Stimulated activated CD8-positive, alpha-beta memory T cell treated with anti-CD3 and anti-CD28 coated beads, Interleukin-7, amount 100 ng/mL, for 1 hour (primary cell): ENCODE results near the gene PIP4P1.
A peak's percentile ranks its signal among the peaks of the same experiment; 100 is the strongest.
"Not testable (repeated sequence)": the region's sequence is repeated elsewhere in the genome, so short reads cannot be mapped to it uniquely, and the experiment has no call there.

Experiments used
- DNase-seq, 2 donors: peaks; one replicate each; pipeline ENCODE4 v3.0.0-alpha.2; 2020; ENCODE audit warnings: low read depth in 2 of 2

The PIP4P1 gene

DNA sequence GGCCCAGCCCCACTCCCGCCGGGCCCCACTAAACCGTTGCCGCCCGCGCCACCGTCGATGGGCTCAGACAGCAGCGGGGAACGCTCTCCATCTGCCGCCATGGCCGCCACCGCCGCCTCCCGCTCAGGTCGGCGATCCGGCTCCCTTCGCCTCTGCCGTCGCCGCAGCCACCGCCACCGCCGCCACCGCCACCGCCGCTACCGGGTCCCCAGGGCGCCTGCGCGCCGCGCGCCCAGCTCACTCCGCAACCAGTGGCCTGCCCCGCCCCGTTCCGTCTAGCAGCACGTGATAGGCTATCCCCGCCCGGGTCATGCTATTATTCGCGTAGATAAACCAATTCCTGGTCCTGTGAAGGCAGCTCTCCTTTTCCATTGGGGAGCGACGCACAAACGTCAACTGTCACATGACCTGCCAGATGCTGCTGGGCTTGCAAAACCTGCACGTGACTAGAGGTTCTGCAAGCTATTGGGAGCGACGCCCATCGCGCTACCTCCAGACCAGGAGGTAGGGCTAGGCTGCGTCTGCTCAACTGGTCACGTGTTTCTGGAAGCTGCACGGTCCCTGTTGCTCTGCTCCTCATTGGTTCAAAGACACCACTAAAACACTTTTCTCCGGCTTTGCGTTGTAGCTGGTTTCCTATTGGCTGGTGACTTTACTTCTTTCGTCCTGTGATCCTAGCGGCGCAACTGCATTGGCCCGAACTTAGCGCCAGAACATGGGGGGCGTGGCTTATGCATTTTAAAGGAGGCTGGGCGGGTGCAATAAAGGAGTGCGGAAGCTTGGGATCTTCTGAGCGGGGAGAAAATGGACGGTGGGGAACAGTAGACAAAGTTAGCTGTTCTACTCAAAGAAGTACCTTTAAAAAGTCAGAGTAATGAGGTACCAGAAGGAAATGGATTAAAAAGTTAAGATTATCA lies at the start of gene PIP4P1:
PIP4P1 (minus strand) TSS at position 210 of the 917 bp plus-strand sequence; CDS start at position 101, 109 bp downstream.
- peak; percentile 95 for DNase-seq

DNA sequence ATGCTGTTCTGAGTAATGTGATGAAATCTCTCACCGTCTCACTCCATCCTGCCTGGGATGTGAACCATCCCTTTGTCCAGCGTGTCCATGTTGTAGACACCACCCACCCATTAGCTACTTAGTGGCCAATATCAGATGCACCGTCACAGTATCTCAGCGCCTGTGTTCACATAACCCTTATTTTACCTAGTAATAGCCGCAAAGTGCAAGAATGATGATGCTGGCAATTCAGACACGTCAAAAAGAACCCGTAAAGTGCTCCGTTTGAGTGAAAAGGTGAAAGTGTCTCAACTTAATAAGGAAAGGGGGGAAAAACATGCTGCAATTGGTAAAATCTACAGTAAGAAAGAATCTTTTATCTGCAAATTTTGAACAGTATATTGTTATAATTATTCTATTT lies 47.1 kb upstream of the PIP4P1 start:
- DNase-seq, result no peak

DNA sequence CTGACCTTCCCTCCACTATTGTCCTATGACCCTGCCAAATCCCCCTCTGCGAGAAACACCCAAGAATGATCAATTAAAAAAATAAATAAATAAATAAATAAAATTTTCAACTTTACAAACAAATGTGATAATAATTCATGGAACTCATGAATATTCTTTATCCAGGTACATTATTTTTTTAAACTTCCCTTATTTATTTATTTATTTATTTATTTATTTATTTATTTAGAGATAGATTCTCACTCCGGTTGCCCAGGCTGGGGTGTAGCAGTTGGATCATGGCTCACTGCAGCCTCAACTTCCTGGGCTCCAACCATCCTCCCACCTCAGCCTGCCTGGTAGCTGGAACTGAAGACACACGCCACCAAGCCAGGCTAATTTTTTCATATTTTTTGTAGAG lies 46.3 kb upstream of the PIP4P1 start:
- not testable (repeated sequence) for DNase-seq

DNA sequence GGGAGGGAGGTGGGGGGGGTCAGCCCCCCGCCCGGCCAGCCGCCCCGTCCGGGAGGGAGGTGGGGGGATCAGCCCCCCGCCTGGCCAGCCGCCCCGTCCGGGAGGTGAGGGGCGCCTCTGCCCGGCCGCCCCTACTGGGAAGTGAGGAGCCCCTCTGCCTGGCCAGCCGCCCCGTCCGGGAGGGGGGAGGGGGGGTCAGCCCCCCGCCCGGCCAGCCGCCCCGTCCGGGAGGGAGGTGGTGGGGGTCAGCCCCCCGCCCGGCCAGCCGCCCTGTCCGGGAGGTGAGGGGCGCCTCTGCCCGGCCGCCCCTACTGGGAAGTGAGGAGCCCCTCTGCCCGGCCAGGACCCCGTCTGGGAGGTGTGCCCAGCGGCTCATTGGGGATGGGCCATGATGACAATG lies 45.5 kb upstream of the PIP4P1 start:
- DNase-seq, result not testable (repeated sequence)

DNA sequence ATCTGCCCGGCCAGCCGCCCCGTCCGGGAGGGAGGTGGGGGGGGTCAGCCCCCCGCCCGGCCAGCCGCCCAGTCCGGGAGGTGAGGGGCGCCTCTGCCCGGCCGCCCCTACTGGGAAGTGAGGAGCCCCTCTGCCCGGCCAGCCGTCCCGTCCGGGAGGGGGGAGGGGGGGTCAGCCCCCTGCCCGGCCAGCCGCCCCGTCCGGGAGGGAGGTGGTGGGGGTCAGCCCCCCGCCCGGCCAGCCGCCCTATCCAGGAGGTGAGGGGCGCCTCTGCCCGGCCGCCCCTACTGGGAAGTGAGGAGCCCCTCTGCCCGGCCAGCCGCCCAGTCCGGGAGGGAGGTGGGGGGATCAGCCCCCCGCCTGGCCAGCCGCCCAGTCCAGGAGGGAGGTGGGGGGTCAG lies 45.0 kb upstream of the PIP4P1 start:
- not testable (repeated sequence) for DNase-seq

DNA sequence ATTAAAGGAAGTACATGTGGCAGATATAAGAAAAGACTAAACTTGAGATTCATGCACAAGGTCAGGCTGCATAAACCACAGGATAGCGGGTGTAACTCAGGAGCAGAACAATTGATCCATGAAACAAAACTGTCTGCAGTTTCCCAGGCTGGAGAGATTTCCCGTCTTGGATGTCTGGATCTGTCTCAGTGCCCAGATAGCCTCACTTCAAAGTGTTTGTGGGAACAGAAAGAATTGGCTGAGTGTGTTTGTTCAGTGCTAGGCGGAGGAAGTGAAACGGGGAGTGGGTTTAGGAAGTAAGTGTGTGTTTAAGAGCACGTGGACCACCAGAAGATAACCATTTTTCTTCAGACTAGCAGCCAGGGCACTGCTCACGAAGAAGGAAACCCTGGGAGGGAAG lies 42.7 kb upstream of the PIP4P1 start:
- DNase-seq, result no peak

DNA sequence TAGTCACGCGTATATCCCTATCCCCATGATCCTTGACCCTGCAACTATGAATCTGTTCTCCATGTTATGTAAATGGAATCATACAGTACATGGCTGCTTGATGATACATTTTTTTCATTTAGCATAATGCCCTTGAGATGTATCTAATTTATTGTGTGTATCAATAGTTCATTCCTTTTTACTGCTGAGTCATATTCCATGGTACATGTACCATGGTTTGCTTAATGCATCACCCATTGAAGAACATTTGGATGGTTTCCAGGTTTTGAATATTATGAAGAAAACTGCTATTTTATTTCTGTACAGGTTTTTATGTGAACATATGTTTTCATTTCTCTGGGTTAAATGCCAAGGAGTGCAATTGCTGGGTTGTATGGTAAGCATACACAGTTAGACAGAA lies 40.1 kb upstream of the PIP4P1 start:
- DNase-seq, result no peak

DNA sequence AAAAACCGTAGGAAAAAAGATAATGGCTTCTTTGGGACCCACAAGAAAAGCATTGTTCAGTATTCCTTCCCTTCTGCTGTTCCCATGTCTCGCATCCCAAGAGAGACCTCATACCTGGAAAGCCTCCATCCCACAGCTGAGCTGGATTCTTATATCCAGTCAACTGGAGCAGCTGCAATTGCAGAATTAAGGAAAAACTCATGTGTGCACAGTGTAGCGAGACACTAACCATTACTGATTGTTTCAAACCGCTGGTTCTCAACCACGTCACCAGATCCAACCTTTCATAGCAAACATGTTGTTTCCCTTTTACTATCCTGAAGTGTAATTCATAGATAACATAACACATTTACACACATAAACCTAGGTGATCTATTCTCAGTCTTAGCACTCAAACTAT lies 38.6 kb upstream of the PIP4P1 start:
- DNase-seq, result no peak

DNA sequence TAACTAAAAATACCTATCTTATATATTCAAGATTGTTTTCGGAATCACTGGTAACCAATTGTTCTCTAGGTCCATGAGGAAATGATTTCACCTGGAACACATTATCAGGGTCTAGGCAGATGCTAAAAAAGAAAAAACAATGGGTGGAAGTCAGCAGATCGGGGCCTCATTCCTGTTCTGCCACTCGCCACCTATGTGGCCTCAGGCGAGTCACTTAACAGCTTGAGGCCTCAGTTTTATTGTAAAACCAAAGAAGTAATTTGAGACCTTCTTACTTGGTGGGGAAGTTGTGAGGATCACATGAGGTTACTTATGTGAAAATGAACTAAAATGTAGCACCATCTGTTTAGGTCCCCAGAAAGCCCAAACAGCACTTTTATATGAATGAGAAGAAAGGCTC lies 37.9 kb upstream of the PIP4P1 start:
- DNase-seq, result no peak

DNA sequence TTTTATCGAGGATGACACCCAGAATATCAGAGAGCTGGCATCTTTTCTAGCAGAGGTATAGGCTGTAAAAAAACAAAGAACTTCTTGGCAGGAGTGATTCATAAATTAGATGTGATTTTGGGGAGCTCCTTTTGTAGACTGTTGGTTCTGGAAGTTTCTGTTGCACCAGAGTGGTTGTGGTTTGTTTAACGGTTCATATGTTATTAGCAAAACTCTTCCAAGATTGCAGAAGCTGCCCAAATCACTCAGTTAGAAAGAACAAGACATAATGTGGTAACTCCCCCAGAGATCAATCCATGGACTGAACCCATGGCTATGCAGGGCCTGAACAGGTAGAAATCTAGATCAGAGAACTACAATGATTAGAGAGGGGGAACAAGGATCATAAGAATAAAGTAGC lies 37.4 kb upstream of the PIP4P1 start:
- DNase-seq, result no peak

DNA sequence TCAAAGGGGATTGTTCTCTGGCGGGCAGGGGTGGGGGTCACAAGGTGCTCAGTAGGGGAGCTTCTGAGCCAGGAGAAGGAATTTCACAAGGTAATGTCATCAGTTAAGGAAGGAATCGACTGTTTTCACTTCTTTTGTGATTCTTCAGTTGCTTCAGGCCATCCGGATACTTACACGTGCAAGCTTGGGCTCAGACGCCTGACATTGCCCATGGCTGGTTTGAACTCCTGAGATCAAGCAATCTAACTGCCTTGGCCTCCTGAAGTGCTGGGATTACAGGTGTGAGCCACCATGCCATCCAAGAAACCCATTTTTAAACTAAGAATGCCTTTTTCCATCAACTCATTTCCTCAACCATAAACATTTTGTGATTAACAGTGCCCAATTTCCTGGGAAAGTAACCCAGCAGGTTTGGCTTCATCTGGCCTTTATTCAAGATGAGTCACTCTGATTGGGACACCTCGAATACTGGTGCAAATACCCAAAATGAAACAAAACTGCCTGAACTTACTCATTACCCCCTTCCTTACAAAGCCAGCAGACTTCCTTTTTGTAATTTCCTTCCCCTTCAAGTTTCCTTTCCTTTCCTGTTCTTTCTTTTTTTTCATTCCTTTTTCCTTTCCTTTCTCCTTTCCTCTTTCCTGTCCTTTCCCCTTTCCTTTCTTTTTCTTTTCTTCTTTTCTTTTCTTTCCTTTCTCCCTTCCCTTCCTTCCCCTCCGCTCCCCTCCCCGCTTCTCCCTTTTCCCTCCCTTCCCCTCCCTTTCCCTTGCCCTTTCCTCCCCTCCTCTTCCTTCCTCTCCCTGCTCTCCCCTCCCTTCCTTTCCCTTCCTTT lies 33.9 kb upstream of the PIP4P1 start:
- no peak for DNase-seq

DNA sequence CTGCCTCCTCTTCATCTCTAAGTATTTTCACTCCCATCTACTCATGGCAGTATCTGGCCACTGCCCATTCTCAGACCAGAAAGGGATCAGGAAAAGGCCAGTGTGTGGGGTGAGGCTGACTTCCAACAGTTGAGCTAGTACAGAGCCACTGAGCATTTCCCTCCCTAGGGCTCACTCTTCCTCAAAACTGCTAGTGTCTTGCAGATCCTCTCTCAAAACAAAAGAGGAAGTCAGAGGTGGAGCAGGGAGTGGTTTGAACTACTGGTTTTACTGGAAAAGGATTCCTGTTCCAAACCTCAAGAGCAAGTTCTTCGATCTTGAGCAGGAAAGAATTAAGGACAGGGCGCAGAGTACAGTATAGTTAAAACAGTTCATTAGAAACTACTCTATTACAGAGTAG lies 32.4 kb upstream of the PIP4P1 start:
- no peak for DNase-seq

DNA sequence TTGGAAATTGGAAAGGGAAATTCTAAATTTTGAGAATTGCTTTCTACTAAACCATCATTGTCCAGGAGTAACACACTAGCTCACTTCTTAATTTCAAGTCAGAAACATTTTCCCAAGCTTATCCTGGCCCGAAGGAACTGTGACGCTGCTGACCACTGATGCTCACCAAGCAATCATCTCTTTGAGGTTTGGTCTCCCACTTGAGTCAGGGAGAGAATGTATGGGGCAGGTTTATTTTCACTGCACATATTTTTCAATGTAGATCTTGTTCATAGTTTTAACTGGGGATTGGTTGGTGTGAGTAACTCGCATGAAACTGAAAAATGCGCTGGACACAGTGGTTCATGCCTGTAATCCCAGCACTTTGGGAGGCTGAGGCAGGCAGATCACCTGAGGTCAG lies 31.3 kb upstream of the PIP4P1 start:
- no peak for DNase-seq

DNA sequence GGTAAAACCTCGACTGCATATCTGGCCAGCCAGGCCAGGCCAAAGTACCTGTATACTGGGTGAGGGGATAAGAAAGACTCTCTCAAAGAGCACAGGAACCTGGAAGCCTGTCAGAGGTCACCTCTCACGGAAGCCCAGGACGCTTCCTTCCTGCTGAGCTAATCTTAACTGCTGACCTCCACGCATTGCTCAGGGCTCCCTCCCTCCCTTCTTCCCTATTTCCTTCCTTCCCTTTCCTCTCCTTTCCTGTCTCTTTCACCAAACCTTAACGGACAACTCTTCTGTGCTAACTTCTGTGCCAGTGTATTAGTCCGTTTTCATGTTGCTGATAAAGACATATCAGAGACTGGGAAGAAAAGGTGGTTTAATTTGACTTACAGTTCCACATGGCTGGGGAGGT lies 29.3 kb upstream of the PIP4P1 start:
- DNase-seq, result no peak

DNA sequence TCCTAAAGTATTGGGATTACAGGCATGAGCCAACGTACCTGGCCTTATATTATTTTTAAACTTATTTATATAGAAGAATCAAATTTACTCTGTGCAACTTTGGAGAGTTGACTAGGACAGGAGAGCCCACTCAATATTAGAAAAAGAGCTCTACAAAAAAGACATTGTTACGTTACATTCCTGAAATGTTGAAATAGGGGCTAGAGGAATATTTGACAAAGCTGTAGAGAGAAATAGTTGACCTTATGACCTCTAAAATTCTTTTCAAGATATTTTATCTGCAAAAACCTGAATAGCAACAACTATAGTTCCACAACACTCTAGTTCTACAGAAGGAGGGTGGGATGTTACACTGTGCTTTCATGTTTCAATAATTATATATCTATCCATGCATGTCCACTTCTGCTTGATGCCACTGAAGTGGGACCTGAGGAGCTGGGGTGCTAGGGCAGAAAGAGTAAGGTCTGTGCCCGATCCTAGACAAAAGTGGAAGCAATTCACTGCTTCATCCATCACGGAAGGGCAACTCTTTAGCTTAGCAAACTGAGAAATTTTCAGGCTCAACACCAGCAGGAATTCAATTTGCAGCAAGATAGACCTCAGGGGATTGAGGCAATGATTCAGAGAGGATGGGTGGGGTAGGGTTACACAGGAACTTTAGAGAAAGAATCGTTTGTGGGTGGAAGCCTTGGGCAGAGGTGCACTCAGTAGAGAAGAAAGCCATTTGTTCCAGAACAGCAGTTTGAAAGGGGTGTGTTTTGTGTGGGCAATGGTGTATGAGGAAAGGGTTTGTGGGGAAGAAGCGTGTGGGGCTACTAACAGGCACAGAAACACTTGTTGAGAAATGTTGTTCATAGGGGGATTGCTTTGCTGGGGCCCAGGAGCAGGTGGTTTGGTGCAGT lies 28.1 kb upstream of the PIP4P1 start:
- no peak for DNase-seq

DNA sequence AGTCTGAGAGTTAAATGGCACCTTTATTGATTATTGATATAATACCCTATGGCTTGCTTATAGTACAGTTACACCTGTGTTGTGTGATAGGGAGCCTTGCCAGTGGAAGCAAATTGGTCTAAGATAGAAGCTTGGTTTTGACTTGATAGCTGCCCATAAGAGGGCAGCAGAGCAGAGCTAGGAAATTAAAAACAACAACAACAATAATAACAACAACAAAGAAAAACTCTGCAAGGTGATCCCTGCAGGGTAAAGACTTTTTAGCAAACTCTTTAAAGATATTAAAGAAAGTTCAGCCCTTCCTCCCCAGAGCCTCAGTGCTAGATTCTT lies 26.1 kb upstream of the PIP4P1 start:
- DNase-seq, result no peak

DNA sequence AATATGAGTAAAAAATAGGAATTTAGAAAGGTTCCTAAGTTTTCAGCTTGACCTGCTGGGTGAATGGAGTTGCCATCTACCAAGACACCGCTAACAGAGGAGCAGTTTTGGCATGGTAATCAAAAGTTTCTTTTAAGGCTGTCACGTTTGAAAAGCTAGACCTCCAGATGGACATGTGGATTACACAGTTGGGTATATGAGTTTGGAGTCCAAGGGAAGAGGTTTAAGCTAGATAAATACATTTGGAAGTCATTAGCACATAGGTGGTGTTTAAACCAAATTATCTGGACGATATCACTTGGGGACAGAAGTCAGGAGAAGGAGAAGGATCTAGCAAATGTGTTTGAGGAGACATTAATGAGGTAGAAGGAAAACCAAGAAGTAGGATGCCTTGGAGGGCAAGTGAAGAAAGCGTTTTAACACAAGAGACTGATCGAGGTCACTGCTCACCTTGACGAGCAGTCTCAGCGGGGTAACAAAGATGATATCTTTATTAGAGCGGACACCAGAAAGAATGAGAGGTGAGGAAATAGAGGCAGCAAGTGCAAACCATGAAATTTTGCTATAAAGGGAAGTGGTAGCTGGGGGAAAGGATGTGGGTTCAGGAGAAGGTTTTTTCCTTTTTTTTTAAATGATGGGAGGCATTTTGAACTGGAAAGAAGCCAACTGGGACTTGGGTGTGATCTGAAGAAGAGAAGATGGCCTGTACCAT lies 25.6 kb upstream of the PIP4P1 start:
- no peak for DNase-seq

DNA sequence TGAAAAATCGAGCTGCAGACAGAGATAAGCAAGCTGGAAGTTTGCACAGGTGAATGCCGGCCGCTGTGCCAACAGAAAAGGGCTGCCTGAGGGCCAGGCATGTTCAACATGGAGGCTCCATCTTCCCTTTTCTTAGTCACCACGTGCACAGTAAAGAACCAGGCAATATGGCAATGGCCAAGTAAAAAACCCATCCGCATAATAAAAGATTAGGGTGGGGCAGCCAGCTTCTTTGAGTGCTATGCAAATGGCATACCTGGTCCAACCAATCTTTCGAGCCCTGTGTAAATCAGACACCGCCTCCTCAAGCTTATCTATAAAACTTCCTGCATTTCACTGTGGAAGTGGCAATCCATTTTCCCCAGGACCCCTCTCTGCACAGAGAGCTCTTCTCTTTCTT lies 24.7 kb upstream of the PIP4P1 start:
- no peak for DNase-seq

DNA sequence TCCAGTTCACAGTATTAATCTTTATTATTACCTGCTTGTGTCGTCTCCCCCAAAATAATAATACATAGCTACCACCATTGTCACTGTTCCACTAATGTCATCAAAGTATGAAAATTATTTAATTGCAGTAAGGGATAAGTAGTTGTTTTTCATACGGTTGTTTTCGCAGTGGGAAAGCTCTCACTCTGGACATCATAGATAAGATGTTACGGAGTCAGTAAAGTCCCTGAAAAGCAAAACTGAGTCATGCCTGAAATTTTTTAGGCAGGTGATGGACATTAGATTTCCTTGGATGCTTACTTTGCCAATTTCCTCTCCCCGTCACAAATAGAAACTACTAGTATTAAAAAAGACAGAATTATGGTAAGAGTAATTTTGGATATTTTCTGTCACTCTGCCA lies 21.1 kb upstream of the PIP4P1 start:
- DNase-seq, result no peak

DNA sequence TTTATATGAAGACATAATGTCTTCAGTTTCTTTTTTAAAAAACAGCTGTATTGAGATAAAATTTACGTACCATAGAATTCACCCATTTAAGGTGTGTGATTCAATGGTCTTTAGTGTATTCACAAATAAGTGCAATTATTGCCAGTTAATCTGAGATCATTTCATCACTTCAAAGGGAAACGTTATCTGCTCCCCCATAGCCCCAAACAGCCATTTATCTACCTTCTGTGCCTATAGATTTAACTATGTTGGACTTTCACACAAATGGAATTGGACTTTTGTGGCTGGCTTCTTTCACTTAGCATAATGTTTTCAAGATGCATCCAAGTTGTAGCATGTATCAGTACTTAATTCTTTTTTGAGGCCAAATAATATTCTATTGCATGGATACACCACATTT lies 17.7 kb upstream of the PIP4P1 start:
- no peak for DNase-seq

DNA sequence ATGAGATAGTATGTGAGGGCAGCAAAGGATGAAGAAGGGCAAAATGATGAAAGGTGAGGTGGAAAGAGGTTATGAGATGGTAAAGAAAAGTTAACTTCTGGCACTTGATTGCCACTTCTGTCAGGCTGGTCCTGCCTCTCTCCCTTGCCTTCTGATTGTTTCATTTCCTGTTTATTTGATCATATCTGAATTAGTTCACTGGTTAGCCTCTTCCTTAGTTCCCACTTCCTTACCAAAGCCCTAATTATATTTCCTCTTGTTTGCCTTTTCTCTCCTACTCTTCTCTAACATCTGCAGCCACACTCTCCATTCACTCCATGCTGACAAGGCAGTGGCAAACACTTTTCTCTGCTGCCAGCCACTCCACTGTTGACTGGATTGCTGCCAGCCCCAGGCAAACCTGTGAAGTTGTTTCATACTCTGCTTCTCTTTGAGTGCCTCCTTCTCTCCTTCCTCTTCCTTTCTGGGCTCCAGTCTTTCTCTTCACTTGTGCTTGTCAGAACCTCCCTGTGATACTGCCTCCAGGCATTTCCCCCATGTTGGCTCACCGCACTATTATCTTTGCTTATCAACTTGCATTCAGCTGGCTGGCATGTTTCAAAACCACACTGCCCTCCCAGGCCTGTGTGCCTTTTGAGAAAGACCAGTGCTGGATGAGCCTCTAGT lies 16.1 kb upstream of the PIP4P1 start:
- DNase-seq, result no peak
